HG03280 (cell line): ENCODE data around the gene SHB.

Experiments
- ATAC-seq: cut with Tn5 transposase; IDR thresholded peaks from one replicate; pipeline ENCODE4 v1.9.1; 2021; ENCODE audit warnings: mild to moderate bottlenecking, moderate library complexity; ENCODE audit not compliant: unreplicated experiment

The SHB gene

DNA sequence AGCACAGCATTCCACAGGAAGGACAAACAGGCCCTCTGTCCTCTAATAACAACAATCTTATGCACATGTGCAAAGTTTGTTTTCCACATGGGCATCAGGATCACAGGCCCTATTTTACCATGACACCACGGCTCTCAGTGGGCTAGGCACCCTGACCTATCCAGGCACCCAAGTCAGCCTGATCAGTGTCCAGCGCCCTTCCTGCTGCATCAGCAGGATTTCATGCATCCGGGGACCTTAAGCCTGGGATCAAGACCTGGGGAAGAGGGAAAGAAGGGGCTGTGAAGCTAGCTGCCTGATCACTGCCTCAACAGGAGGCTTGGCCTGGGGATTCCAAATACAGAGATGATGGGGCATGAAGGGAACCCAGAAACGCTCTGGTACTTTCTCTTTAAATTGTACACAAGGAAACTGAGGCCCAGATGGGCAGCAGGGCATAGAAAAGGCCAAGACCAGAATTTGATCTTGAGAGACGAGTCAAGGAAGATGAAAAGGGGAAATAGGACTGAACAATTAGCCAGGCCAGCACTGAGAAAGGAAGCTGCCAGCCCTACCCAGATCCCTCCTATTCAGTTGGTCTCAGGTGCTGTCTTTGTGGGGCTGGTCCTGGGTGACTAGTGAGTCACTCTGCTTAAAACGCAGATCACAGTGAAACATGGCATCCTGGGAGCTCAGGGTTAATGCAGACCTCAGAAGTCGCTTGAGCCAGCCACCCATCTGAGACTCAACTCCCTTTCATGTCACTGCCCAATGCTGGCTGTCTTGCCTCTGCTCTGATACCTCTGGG is 57.9 kb downstream of the SHB start:
- ATAC-seq = no peak

DNA sequence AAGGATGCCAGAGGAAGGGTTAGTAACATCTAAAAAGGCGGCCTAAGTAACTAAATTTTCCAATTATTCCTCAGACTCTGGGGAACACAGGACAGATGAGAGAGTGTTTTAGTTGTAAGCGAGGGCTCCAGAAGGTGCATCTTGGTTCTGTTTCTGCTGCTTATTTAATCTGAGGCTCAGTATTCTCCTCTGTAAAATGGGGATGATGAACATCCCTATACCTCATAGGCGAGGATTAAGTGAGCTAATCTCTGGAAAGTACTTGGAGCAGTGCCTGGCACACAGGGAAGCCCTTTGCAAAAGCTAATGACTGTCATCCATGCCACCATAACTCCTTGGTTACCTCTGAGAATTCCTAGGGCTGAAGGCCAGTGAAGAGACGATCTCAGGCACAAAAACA is 59.0 kb downstream of the SHB start:
- ATAC-seq = no peak

DNA sequence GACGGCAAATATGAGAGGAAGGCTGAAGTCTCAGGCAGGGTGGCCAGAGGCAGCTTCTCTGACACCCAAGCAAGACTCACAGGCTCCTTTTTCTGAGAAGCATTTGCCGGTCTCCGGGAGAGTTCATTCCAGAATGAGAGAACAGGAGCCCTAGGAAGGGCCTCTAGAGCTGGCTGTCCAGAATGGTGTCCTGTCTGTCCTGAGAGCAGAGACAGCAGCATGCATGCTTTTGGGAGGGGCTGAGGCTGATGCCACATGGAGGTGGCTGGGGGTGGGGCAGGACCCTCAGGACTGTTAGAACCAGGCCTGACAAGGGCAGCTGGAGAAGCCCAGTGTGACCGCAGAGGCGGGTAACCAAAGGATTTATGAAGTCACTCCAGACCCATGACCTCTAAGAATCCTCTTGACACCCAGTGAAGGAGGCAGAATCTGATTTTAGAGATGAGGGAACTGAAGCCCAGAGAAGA is 60.0 kb downstream of the SHB start:
- ATAC-seq = no peak

DNA sequence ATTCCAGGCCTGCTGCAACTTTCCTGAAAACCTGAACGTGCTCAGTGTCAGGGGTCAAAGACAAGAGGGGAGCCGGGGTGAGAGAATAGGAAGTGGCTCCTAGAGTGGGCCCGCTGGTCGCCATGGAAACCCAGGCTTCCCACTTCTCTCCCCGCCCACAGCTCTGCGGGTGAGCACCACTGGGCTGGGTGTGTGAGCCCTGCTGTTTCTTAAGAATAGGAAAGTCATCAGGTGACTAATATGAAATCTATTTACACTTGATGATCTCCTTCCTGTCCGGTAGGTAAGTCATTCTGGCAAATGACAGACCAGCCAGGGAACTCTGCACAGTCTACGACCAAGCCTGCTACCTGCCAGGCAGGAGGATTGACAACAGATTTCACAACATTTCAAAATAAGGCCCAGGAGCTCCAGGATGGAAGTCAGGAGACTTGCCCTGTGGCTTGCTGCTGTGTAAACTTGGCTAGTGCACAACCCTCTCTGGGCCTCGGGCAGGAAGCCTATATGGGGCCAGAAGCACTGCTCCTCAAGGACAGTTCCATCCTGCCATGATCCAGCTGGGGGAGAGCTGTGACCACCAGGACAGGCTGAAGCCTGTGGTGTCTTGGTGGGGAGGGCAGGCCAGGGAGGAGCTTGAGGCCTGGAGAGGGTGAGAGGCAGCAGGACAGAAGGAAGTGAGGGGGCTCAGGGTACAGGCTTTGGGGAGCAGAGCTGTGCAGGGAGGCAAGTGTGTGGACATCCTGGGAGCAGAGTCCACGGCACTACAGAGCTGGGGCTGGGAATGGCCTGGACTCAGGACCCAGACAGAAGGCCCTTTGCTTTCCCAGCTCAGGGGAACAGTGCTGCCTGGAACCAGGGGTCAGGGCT is 60.6 kb downstream of the SHB start:
- ATAC-seq = peak; percentile 59

DNA sequence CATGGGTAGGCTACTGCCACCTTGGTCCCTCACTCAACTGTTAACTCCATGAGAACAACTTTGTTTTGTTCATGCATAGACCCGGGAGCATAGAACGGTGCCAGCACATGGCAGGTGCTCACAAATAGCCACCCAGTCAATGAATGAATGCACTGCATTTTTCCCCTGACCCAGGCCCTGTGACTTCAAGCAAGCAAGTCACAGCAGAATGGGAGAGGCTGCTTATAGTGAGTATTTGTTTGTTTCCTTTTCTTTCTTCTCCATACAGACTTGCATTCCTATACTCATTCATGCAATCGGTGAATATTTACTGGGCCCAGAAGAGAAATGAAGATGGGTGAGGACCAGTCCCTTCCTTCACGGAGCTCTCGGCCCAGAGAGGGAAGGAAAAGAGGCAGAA is 62.0 kb downstream of the SHB start:
- no peak for ATAC-seq

DNA sequence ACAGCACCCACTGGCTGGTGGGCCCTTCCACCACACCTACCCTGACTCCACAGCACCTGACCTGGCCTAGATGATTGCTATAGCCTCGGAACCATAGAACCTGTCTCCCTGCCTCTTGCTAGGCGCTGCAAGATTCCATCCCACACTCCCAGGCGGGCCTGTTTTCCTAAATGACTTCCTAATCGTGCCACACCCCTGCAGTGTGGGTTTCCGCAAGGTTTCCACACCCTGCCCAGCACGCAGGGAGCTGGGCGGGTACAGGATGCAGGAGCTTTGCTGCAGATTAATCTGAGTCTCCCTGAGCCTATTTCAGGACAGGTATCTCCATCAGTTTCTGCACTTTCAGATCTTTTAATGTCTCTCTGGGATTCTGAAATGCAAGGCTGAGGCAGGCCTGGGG is 62.9 kb downstream of the SHB start:
- ATAC-seq = no peak

DNA sequence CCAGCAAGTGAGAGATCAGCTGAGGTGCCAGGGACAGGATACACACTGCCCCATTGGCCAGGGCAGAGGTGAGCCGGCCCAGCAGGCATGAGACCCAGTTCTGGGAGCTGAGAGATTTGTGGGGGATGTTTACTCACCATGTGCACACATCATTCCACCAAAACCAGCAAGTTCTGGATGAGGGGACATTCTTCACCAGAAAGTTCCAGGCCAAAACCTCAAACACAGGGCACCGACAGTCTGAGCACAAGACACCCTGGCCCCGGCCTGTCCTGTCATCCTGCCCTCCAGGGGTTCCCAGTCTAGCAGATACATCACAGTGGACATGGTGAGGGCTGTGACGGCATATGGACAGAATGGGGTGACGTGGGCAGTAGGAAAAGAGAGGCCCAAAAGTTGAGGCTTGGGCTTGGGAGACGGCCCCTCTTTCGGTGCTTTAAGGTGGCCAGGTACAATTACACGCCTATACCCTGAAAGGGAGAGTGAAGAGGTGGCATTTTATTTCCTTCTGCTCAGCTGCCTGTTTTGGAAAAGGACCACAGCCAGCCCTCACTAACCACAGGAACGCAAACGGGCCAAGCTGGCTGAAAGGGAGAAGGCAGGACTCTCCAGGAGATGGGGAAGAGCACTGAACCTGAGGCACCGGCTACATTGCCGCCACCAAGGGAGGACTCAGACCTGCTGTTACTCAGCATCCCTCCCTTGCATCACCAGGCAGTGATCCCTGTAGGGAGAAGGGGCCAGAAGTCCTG is 64.0 kb downstream of the SHB start:
- no peak for ATAC-seq

DNA sequence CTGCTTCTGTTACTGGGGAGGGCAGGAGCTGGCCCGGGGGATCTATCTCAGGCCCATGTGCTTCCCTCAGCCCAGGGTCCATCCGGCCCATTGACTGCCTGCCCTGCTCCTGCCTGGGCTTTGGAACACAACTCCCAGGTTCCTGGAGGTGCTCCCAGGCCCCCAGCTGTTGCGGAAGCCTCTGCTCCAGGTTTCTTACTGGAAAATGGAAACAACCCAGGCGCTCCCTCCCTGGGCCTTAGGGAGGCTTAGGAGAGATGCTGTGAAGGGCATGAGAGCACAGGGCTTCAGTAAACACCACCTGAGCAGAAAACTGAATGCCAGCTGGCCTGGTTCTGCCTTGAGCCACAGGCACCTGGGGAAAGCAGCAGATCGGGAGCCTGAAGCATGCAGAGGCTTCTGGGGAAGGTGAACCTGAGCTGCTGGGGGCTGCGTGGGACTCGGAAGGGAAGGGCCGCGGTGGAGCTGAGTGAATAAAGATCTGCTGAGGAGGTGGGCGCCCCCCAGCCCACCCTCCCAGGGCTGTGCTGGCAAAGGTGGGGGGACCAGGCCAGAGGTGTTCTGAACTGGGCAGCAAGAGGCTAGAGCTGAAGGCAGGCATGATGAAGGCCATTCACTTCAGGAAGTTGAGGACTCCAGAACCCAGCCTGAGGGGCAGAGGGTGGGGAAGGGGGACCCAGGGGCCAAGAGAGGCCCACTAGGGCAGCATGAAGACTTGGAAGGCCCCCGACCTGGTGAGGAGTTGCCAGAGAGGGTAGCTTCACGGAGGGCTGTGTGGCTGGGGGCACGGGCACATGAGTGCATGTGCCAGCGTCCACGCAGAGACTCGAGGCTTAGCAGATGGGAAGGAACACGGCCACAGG is 64.8 kb downstream of the SHB start:
- no peak for ATAC-seq

DNA sequence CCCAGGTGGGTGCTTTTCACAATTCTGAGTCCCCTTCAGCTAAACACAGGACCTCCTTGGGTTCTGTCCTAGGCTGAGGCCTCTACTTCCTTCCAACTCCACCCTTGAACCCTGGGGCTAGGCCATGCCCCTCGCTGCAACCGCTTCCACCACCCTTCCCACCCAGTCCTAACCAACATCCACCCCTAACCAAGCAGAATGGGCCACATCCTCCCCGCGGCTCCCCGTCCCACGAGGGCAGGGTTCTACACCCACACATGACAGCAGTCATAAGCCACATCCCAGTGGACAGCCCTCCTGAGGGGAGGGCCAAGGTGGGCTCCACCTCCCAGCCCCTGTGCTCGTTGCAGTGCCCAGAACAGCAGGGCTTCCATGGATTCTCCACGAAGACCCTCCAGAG is 65.8 kb downstream of the SHB start:
- no peak for ATAC-seq

DNA sequence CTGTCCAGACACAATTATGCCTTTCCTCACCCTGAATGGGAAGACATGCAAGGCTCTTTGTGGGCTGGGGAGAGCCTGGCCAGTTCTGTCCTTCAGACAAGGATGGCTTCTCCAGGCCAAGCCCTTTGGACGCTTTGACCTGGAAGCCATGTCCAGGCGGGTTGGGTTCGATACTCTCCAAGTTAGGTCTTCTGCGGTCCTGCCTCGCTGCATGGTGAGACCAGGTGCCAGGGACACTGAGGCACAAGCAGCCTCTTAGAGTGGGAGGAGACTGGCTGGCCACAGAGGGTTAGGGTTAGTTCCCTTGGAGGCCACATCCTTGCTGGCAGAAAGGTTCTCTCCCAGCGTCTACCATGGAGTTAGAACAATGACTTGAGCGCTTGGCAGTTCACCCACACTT is 67.6 kb downstream of the SHB start:
- no peak for ATAC-seq

DNA sequence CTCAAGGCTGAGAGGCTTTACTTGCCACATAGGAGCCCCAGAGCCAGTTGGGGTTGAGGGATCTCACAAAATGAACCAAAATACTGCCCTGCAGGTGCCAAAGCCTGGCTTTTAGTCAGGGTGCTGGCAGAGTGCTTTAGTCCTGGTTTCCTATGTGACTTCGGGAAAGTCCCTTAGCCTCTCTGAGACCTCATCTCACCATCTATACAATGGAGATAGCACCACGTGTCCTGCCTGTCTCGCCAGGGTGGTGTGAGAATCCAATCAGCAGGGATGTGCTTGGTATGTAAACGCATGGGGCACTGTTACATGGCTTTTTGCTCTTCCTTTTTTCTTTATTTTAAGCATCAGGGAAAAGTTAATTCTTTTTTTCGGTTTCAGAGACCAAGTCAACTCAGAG is 68.3 kb downstream of the SHB start:
- ATAC-seq = no peak

DNA sequence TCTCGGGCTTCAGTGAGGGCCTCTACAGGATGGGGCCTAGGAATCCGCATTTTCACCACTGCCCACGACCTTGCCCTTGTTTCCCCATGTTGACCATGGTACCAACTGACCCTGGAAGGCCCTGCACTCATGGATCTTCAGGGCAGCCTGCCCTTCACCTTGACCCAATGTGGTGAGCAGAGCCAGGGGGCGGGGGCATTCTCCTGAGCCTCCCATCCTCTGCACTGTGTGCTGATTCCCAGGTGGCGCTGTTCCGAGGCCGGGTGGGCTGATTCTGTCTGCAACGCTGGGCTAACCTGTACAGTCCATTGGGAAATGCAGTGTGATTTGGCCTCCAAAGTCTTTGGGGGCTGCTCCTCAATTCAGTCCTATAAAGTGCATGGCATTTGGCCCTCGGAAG is 68.7 kb downstream of the SHB start:
- no peak for ATAC-seq

DNA sequence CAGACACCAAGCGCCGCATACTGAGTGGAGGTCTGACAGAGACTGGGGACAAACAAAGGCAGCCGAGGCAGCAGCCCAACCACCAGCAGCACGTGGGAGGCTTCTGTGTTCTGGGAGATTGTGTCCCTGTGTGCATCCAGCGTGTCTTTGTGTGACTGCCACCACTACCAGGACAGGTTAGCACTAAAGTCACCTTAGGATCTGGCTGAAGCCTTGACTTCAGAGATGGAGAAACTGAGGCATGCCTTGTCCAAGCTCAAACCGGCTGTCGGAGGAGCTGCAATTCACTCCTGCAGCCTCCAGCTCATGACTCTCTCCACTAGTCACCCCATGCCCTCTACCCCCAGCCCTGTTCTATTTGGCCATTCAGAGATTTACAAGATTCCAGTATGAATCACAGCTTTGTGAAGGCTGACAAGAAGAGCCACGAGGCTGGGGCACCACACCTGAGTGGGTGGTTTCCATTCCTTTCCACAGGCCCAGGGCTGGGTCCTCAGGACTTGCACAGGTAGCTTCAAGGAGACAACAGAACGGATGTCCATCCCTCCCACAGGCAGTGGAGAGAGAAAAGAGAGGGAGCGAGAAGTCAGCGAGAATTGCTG is 69.3 kb downstream of the SHB start:
- no peak for ATAC-seq

DNA sequence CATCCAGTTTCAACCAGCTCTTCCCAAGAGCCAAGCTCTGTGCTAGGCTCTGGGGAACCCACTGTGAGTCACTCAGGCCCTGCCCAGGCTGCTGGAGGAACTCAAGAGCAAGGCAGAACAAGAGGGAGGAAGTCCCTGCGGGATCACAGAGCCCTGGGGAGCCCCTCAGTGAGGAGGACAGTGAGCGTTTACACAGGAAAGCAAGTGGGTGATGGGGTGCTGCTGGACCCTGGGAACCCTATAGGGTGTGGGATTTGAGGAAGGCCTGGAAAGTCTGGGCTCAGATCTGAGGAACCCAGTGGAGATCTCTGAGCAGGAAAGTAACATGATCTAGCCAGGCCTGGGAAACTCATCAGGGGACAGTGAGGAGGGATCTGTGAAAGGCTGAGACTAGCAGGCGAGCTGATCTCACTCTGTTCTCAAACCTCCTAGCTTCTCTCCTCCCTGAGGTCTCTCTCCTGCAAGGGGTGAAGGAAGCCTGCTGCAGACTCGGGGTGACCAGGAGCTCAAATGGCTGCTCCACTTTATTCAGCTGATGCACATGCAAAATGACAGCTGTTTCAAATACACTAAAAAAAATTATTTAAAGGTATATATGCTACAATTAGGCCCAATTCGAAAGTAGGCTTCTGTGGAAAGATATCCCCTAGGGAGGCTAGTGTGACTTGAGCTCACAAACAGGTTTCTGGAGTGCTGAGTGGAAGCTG is 70.0 kb downstream of the SHB start:
- ATAC-seq = no peak

DNA sequence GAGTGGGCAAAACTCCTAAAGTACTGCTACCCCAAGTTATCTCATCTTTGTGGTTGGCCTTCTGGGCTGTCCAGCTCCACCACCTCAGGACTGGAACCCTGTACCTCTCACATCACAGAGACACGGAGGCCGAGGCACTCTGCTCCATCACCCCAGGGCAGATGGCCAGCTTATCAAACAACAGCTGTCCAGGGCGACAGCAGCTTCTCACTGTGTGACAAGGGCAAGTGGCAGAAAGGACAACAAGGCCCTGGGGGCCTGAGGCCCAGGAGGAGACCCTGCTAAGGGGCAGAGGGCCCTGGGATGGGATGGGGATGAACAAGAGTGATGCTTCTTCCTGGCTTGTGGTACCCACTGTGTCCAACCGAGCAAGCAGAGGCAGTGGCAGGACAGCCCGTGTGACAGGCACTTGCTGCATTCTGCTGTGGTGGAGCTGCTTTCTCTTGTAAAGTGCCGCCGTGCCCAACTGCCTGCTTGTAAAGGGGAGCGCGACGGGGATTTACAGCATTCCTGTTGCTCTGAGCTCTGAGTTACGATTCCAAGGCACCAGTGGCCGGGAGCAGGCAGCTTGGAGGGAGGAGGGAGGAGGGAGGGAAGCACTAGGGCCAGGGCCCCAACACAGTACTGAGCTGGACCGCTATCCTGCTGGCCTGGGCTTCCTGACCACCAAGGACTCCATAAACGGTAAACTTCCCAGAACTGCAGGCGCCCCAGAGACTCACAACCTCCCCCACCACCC is 71.2 kb downstream of the SHB start:
- no peak for ATAC-seq

DNA sequence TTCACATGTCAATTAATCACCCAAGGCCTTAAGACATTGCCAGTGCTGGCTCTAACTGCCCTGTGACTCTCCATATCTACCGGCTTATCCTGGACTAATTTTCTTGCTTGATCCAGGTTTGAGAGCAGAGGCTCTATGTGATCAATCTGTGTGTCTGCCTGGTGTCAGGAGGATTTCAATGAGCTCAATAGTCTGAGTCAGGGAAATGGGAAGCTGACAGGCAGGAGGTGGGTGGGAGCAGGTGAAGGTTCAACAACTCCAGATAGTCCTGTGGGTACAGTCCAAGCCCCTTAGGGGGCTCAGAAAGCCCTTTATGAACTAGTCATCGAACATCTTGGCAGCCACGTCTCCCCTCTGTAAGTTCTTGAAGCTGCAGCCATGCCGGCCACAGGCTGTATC is 72.2 kb downstream of the SHB start:
- no peak for ATAC-seq

DNA sequence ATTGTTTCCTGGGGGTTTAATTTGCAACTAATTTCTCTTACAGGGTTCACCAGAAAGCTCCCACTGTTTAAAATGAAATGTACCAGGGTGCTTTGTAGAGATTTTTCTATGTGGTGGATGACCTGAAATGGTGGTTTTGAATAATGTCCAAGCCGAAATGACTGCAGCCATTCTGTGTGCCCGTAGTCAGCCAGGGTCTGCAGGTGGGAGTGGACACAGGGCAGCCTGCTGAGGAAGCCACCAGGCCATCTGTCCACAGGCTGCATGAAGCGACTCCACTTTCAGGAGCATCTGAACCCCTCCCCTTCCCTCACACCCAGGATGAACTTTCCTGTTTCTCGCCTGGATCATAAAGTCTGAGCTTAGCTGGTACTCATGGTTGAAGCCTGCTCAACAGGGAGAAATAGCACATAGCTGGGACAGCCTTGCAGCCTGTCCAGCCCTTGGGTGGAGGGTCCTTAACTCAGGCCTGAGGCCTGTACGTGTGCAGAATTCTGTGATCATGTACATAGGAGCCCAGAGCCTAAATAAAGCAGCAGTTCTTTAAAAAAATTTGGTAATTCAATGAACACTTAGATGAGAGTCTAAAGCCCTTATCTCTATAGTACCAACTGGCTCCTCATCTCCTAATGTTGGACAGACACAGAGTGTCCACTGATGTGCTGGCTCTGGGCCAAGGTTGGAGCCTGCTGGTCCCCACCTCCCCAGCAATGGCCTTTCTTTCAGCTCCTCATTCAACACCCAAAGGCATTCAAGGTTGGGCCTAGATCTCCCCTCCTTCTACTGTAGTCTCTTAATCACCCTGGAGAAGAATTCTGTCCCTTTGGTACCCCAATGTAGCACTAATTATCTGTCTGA is 72.8 kb downstream of the SHB start:
- no peak for ATAC-seq

DNA sequence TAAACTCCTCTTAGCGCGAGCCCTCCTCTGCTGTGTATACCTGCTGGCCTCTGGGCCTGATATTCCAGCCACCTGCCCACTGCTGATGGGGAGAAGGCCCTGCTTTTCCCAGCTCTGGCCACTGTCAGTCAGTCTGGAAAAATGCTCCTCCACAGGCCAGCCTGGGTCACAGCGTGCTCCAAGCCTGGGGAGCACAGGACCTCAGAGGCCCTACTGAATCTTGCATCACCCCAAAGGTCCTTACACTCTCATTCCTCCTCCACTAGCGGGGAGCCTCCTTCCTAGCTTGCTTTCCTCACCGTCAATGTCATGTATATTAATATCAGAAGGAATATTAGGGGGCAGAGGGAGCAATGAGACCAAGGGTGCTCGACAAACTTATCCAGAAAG is 73.7 kb downstream of the SHB start:
- no peak for ATAC-seq
